ENCODE data around the gene CACYBP.

DNA sequence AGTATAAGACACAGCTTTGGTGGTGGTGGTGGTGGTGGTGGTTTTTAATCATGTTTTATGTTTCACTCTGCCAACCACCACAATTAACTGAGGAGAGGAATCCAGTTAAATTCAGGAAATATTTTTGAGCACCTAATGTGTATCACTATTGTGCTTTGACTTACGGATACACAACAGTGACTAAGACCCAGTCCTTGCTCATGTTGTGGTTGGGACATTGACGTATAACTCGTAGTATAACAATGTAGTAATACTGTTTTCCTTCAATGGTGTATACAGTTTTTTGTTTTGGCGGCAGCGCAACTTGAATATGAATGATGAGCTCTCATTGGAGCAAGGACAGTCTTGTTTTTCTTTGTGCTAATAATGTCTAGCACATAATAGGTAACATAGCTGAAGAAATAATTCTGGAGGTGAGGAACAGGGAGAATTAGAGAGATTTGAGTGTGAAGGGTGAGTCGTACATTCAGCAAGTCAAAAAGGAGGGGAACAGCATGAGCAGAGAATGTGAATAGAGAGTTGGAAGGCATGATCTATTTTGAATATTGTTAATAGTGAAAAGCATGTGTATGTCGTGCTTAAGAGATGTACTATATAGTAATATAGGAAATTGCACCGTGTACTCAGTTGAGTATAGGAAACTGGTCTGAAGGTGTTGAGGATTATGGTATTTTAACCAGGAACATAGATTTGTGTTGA, 5.5 kb downstream of the CACYBP start:
- no peak for TF ChIP-seq CTCF (IDR thresholded peaks at IDR 0.05; ENCODE audit: insufficient read depth, low read depth, low read length)
- no peak for TF ChIP-seq EZH2 (IDR thresholded peaks at IDR 0.05; ENCODE audit: insufficient read depth, low read length)

Data from astrocyte (in vitro differentiated cells and primary cell).